ENCODE data around the gene GON4L.
"Not testable (repeated sequence)": the region's sequence is repeated elsewhere in the genome, so short reads cannot be mapped to it uniquely, and the experiment has no call there.

GRCh38 chr1:155711457-155711856, 145.6 kb downstream of the GON4L start:
- TF ChIP-seq CTCF (IDR thresholded peaks at IDR 0.05); PBX3 (IDR thresholded peaks at IDR 0.05); NPAS2 (CRISPR knock-in tag; IDR thresholded peaks at IDR 0.05; ENCODE audit: borderline replicate concordance): not testable (repeated sequence)

All from A549 (cell line).